ENCODE data around the gene RLBP1. TPM values are rescaled to one million over a fixed set of nuclear protein-coding genes. Genes with fewer than 3 reads are reported as not detected.

RLBP1 gene
- total and polyA plus RNA-seq, 2 of the 4 experiments (the other 2 are of a cell fraction), result not detected

DNA sequence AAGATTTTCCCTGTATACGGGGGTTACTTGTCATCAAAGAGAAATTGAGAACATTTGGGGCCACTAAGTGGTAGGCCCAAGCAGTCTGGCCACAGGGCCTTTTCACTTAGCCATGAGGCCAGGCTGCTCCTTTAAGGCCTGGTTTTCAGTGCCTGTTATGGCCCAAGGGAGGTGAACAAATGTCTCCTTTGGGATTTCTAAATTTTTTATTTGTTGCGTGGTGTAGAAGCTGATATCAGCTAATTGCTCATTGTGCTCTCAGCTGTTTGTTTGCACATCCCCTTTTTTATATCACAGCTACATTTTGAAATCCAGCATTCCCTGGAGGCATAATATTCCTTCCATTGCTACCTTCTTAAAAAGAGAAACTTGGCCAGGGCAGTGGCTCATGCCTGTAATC is 48.5 kb downstream of the RLBP1 start:
- Histone ChIP-seq H3K23ac (ENCODE audit: low read depth, low read length) (no peak overlapping the region), H4K20me1 (ENCODE audit: insufficient read depth, low read length) (no peaks in the 10 kb centered on the region), H2AFZ (replicated peaks; ENCODE audit: low read length, poor library complexity) (no peak overlapping the region), H2BK5ac (ENCODE audit: low read depth, low read length, poor library complexity, severe bottlenecking) (no peak overlapping the region), H2AK9ac (replicated peaks; ENCODE audit: low read depth, low read length, poor library complexity) (no peak overlapping the region), H2BK15ac (ENCODE audit: low read depth, low read length) (no peak overlapping the region), H3K79me1 (ENCODE audit: low read depth in 1 of 2, low read length in 2 of 2) (peaks cover 14 to 27% of the 10 kb centered on the region in 2 experiments), H3K56ac (ENCODE audit: extremely low read depth, insufficient read depth, low read length) (no peak overlapping the region), H3K14ac (replicated peaks; ENCODE audit: low read depth, low read length) (no peak overlapping the region), H3K4ac (ENCODE audit: low read depth, low read length) (no peak overlapping the region), H2BK20ac (ENCODE audit: low read depth, low read length) (no peak overlapping the region), H3K27ac (ENCODE audit: insufficient read depth, low read length) (no peak overlapping the region), H4K91ac (ENCODE audit: insufficient read depth, low read depth, low read length) (no peak overlapping the region), H3K4me2 (ENCODE audit: low read depth, low read length) (no peak overlapping the region), H4K8ac (ENCODE audit: low read depth in 2 of 2, low read length in 2 of 2) (no peak overlapping the region), H2AK5ac (ENCODE audit: low read depth, low read length) (no peak overlapping the region), H3K4me3 (ENCODE audit: insufficient read depth, low read depth, low read length) (no peak overlapping the region), H3K9me3 (ENCODE audit: control insufficient read depth, insufficient read depth, low read length) (no peaks in the 10 kb centered on the region), H3K27me3 (ENCODE audit: control insufficient read depth, insufficient read depth, low read length) (no peaks in the 10 kb centered on the region), H2BK120ac (ENCODE audit: low read depth, low read length) (no peak overlapping the region), H3K9ac (ENCODE audit: low read depth, low read length) (no peak overlapping the region), H3K36me3 (ENCODE audit: control insufficient read depth, insufficient read depth, low read length) (peaks cover 14% of the 10 kb centered on the region), H3K4me1 (ENCODE audit: control insufficient read depth, insufficient read depth, low read length) (peaks cover 8% of the 10 kb centered on the region), H3K9me1 (ENCODE audit: insufficient read depth, low read length) (peaks cover 14% of the 10 kb centered on the region), H3K18ac (ENCODE audit: low read depth, low read length) (no peak overlapping the region), H4K5ac (ENCODE audit: low read depth, low read length) (no peak overlapping the region)
- TF ChIP-seq FOS (IDR thresholded peaks at IDR 0.05; ENCODE audit: low read depth, low read length) (no peak), BHLHE40 (IDR thresholded peaks at IDR 0.05; ENCODE audit: low read depth, low read length) (no peak)
- CTCF ChIA-PET, result interaction anchor here (2.6 kb wide), 1 partner anchor 115 kb away, joined by 20 read pairs; no protein-coding TSS in a partner anchor
- intact Hi-C loops (cut with micrococcal nuclease), result no loop called here
- in situ Hi-C loops (cut with MboI; ENCODE audit: low sequenced_read_pairs), result loop anchor here (25.0 kb wide), 1 partner anchor 511 kb away; no protein-coding TSS in a partner anchor
- no peak for ATAC-seq (ENCODE audit: low read depth)
- POLR2A ChIA-PET (ENCODE audit: unreplicated experiment), result no interaction called here
- WGBS, 2 experiments (ENCODE audit: extremely low coverage in 2 of 2, insufficient read length in 1 of 2), result 100% methylated on average over 1 of the region's 2 CpGs; no CpG with 5 or more reads in 1 of the 2 experiments
- no peak for DNase-seq
- dilution Hi-C loops (cut with HindIII; ENCODE audit: low sequenced_read_pairs, unreplicated experiment), result no loop called here
- no TSS peak for BruUV-seq (replicated peaks)
